ENCODE measurements around the gene SPOCK1.

Gene SPOCK1

DNA sequence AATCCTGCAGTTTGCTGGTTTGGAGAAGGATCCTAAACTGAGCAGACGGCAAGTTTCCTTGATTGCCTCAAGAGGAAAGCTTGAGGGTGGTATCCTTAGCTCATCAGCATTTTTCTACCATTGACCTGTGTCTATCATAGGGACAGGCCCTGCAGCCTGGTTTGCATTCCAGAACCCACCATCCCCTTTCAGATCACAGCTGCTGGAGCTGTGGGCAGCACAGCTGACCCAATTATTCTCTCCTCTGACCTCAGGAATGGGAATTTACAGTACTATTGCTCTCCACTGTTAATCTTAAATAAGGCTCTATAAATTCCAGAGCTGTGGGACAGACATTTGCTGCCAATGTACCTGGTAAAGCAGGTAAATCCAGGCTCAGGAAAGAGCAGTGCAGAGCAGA is 163.0 kb downstream of the SPOCK1 start:
- Mint-ChIP-seq H3K27me3 (ENCODE audit: low read depth, poor library complexity) (peaks cover 10% of the 10 kb centered on the region), H3K27ac (no peak overlapping the region), H3K36me3 (ENCODE audit: low read depth) (no peaks in the 10 kb centered on the region), H3K9me3 (no peaks in the 10 kb centered on the region), H3K4me3 (no peak overlapping the region), H3K4me1 (no peaks in the 10 kb centered on the region)
- DNase-seq: no peak
- TF ChIP-seq, protein P1, sequence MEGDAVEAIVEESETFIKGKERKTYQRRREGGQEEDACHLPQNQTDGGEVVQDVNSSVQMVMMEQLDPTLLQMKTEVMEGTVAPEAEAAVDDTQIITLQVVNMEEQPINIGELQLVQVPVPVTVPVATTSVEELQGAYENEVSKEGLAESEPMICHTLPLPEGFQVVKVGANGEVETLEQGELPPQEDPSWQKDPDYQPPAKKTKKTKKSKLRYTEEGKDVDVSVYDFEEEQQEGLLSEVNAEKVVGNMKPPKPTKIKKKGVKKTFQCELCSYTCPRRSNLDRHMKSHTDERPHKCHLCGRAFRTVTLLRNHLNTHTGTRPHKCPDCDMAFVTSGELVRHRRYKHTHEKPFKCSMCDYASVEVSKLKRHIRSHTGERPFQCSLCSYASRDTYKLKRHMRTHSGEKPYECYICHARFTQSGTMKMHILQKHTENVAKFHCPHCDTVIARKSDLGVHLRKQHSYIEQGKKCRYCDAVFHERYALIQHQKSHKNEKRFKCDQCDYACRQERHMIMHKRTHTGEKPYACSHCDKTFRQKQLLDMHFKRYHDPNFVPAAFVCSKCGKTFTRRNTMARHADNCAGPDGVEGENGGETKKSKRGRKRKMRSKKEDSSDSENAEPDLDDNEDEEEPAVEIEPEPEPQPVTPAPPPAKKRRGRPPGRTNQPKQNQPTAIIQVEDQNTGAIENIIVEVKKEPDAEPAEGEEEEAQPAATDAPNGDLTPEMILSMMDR (IDR thresholded peaks at IDR 0.05): no peak

DNA sequence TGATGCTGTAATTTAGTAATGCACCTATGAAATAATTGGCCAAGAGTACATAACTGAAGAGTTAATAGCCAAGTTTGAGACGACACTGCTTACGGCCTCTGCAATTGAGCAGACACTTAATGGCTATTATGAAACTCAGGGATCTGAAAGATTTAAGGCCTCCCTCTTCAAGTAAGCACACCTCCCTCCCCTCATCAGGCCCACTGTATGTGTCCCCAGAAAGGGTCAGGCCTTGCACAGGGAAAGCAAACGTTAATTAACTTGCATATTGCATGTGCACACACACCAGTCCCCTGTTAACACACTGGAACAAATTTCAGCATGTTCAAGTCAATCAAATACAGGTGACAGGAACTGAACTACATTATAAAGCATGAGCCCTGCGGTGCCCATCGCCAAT is 163.6 kb downstream of the SPOCK1 start:
- H3K9me3 Mint-ChIP-seq: no peaks in the 10 kb centered on the region
- no peaks in the 10 kb centered on the region for H3K36me3 Mint-ChIP-seq (ENCODE audit: low read depth)
- H3K4me1 Mint-ChIP-seq: no peaks in the 10 kb centered on the region
- H3K4me3 Mint-ChIP-seq: no peak overlapping the region
- no peak for DNase-seq
- H3K27ac Mint-ChIP-seq: no peak overlapping the region
- peaks cover 10% of the 10 kb centered on the region for H3K27me3 Mint-ChIP-seq (ENCODE audit: low read depth, poor library complexity)
- TF ChIP-seq, protein P1 (IDR thresholded peaks at IDR 0.05): no peak

DNA sequence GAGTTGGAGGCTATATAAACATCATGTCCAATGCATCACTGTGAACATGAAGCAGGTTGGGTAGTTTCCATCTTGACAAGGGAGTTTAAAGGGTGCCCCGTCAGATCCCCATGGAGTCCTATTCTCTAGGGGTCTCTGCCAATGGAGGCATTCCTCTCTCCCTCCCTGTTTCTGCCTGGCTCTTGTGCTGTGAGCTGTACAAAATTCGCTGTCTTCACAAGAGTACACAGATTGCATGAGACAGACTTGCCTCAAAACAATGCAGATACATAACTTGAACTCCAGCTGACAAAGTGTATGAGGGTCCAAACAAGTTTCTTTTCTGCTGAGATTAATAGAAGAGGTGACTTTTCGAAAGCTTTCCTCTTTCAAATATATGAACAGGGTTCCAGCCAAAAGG is 165.2 kb downstream of the SPOCK1 start:
- no peaks in the 10 kb centered on the region for H3K36me3 Mint-ChIP-seq (ENCODE audit: low read depth)
- DNase-seq: no peak
- H3K27ac Mint-ChIP-seq: no peak overlapping the region
- H3K4me1 Mint-ChIP-seq: no peaks in the 10 kb centered on the region
- TF ChIP-seq, protein P1 (IDR thresholded peaks at IDR 0.05): no peak
- H3K9me3 Mint-ChIP-seq: no peaks in the 10 kb centered on the region
- no peak overlapping the region for H3K4me3 Mint-ChIP-seq
- peaks cover 7% of the 10 kb centered on the region for H3K27me3 Mint-ChIP-seq (ENCODE audit: low read depth, poor library complexity)

DNA sequence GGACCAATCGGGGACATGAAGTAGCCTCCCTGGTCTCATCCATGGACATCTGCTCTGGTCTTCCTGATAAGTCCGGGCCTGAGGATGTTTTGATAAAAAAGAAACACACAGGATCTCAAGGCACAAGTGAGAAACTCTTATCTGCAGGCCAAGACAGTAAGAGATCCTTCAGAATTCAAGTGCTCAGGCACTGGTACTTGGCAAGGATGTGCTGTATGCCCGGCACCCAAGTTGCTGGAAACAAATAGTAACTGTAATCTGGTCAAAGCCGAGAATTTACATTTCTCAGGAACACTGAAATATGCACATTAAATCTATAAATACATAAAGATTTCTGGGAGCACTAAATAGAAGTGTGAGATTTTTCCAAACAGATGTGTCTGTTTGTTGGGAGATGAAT is 165.7 kb downstream of the SPOCK1 start:
- peaks cover 11% of the 10 kb centered on the region for H3K27me3 Mint-ChIP-seq (ENCODE audit: low read depth, poor library complexity)

DNA sequence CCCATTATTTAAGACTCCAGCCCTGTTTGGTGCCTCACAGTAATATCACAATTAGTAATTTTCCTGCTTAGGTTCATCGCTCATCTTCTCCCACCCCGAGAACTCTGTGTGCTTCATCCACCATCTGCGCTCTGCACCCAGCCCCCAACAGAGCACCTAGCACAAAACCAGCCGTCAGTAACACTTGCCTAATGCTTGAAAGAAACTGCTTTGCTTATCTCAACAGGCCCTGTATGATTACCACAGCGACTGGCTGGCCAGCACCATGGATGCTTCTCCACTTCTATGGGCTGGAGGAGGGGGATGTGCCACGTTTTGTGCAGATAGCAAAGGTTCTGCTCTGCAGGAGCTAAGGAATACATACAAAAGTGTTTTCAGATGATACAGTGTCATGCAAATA is 166.8 kb downstream of the SPOCK1 start:
- Mint-ChIP-seq H3K36me3 (ENCODE audit: low read depth) (no peaks in the 10 kb centered on the region), H3K27ac (no peak overlapping the region), H3K4me3 (no peak overlapping the region), H3K9me3 (no peaks in the 10 kb centered on the region), H3K27me3 (ENCODE audit: low read depth, poor library complexity) (peaks cover 11% of the 10 kb centered on the region), H3K4me1 (no peaks in the 10 kb centered on the region)
- TF ChIP-seq, protein P1 (IDR thresholded peaks at IDR 0.05): no peak
- no peak for DNase-seq

More for the DNA sequence above, 165.7 kb downstream of the SPOCK1 start:
- Mint-ChIP-seq H3K27ac (no peak overlapping the region), H3K36me3 (ENCODE audit: low read depth) (no peaks in the 10 kb centered on the region), H3K4me1 (no peaks in the 10 kb centered on the region), H3K4me3 (no peak overlapping the region), H3K9me3 (no peaks in the 10 kb centered on the region)
- TF ChIP-seq, protein P1 (IDR thresholded peaks at IDR 0.05): no peak
- DNase-seq: no peak

DNA sequence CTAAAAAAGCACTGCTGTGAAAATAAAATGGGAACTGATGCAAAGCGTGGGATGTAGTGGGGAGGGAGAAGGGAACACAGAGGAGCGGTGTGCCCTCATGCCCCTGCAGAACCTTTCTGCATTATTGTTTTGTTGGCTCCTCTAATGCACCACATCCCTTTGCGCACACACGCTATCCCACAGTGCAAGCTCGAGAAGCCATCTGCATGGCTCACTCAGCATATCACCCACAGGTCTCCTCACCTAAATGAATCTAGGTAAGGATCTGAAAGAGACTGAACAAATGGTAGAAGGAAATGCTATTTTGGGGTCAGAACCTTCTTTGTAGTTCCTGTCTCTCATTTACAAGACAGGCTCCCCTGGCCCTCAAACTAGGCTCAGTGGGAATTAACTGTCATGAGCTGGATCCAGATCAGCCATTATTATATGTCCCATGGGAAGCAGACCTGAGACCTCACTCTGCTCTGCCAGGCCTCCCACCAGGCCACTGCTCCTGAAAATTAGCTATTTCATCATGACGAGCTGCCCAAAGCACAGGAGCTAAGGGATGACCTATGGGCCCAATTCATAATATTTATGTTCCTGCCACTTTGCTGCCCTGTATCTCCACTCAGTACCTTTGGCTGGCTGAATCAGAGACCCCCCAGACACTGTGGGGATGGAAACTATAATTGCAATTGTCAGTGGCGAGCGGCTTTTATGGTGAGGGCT is 169.4 kb downstream of the SPOCK1 start:
- H3K27ac Mint-ChIP-seq: no peak overlapping the region
- H3K27me3 Mint-ChIP-seq (ENCODE audit: low read depth, poor library complexity): peaks cover 23% of the 10 kb centered on the region
- H3K4me1 Mint-ChIP-seq: no peaks in the 10 kb centered on the region
- DNase-seq: no peak
- H3K36me3 Mint-ChIP-seq (ENCODE audit: low read depth): no peaks in the 10 kb centered on the region
- H3K4me3 Mint-ChIP-seq: no peak overlapping the region
- no peaks in the 10 kb centered on the region for H3K9me3 Mint-ChIP-seq
- TF ChIP-seq, protein P1 (IDR thresholded peaks at IDR 0.05): no peak

Data from nephron progenitor cell (in vitro differentiated cells).